ENCODE results near the gene LPAR2.
"Not testable (repeated sequence)": the region's sequence is repeated elsewhere in the genome, so short reads cannot be mapped to it uniquely, and the experiment has no call there.

Gene LPAR2

DNA sequence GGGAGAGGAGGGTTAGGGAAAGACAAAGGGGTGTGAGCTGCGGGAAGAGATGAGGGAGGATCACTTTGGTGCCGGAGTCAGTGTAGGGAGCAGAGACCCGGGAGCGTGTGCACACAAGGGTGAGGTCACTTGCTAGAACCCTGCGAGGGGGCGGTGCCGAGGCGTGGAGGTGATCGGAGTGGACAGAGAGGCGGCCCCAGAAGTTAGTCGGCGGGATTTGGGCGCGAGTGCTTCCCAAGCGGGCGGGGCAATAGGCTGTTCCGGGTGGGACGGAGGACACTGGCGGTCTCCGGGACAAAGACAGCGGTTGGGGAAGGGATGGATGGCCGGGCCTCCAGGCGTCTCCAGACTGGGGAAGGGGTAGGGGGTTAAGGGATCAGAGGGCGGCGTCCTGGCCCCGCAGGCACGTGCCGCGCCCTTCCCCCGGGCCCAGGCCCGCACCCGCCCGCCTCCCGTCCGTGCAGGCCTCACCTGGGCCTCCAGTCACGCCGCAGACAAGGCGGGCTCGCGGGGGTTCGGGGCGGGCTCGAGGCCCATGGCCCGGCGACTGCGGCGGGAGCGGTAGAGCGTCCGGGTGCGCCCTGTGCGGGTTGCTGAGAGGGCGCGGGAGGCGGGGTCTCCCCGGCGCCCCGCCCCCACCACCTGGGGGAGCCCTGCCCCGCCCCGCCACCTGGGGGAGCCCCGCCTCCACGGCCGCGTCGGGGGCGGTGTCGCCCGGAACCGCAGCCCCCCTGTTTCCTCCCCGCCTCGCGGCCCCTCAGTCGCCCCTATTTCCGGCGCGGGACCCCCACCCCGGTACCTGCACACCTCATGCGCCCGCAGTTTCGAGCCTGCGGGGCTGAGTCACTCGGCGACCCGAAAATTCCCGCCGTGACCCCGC lies at the start of gene LPAR2:
TSS of gene LPAR2 (minus strand) at position 600 of the 880 bp plus-strand sequence. CDS start 945 bp downstream, outside the sequence.
- TF ChIP-seq FOXM1 (IDR thresholded peaks at IDR 0.05; ENCODE audit: borderline replicate concordance) (no peak), ARNT (IDR thresholded peaks at IDR 0.05) (no peak), TARDBP (IDR thresholded peaks at IDR 0.05) (no peak), LEF1 (IDR thresholded peaks at IDR 0.05; ENCODE audit: borderline replicate concordance) (no peak), SUZ12 (IDR thresholded peaks at IDR 0.05) (no peak), CTBP1 (IDR thresholded peaks at IDR 0.05; ENCODE audit: borderline replicate concordance) (no peak), L3MBTL2 (conservative IDR thresholded peaks at IDR 0.05) (no peak), ZNF384 (IDR thresholded peaks at IDR 0.05) (no peak), NFRKB (IDR thresholded peaks at IDR 0.05) (no peak), SP1 (IDR thresholded peaks at IDR 0.05) (no peak), HDGF (IDR thresholded peaks at IDR 0.05; ENCODE audit: borderline replicate concordance) (no peak), BHLHE40 (IDR thresholded peaks at IDR 0.05; ENCODE audit: borderline replicate concordance) (no peak), ELF4 (IDR thresholded peaks at IDR 0.05) (no peak), FOXK2 (IDR thresholded peaks at IDR 0.05) (no peak), FOXA1 (IDR thresholded peaks at IDR 0.05) (no peak)
- TF ChIP-seq, protein P1, sequence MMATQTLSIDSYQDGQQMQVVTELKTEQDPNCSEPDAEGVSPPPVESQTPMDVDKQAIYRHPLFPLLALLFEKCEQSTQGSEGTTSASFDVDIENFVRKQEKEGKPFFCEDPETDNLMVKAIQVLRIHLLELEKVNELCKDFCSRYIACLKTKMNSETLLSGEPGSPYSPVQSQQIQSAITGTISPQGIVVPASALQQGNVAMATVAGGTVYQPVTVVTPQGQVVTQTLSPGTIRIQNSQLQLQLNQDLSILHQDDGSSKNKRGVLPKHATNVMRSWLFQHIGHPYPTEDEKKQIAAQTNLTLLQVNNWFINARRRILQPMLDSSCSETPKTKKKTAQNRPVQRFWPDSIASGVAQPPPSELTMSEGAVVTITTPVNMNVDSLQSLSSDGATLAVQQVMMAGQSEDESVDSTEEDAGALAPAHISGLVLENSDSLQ (IDR thresholded peaks at IDR 0.05), result no peak
- DNase-seq (ENCODE audit: extremely low spot score), result no peak
- ChIA-PET POLR2A (no interaction called here), CTCF (no interaction called here)

DNA sequence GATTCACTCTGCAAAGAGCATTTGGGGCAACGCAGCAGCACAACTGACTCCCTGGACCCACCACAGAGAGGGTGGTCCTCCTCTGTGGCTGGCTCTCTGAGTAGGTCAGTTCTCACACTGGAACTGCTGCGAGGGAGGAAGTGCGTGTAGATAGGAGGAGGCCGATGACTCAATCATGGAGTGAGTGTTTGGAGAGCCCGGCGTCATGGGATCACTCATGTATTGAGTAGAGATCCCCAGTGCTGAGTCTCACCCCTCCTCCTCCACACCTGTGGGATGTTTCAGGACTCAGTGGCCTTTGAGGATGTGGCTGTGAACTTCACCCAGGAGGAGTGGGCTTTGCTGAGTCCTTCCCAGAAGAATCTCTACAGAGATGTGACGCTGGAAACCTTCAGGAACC lies 49.6 kb upstream of the LPAR2 start:
- ChIA-PET POLR2A (no interaction called here), CTCF (no interaction called here)
- no peak for DNase-seq (ENCODE audit: extremely low spot score)
- no peak for TF ChIP-seq HDGF (IDR thresholded peaks at IDR 0.05; ENCODE audit: borderline replicate concordance)
- TF ChIP-seq SP1 (IDR thresholded peaks at IDR 0.05), result no peak
- no peak for TF ChIP-seq LEF1 (IDR thresholded peaks at IDR 0.05; ENCODE audit: borderline replicate concordance)

DNA sequence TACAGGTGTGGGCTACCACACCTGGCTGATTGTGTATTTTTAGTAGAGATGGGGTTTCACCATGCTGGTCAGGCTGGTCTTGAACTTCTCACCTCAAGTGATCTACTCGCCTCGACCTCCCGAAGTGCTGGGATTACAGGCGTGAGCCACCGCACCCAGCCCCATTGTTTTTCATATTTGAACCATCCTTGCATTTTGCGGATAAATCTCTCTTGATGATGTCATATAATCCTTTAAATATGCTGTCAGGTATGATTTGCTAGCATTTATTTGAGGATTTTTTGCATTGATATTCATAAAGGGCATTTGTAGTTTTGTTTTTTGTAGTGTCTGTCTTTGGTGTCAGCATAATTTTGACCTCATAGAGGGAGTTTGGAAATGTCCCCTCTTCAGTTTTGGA lies 46.3 kb upstream of the LPAR2 start:
- ChIA-PET CTCF (no interaction called here), POLR2A (no interaction called here)
- no peak for TF ChIP-seq FOXA1 (IDR thresholded peaks at IDR 0.05)
- no peak for TF ChIP-seq ARNT (IDR thresholded peaks at IDR 0.05)
- no peak for TF ChIP-seq FOXM1 (IDR thresholded peaks at IDR 0.05; ENCODE audit: borderline replicate concordance)
- TF ChIP-seq BHLHE40 (IDR thresholded peaks at IDR 0.05; ENCODE audit: borderline replicate concordance), result no peak
- TF ChIP-seq FOXK2 (IDR thresholded peaks at IDR 0.05), result no peak
- TF ChIP-seq TARDBP (IDR thresholded peaks at IDR 0.05), result no peak
- no peak for TF ChIP-seq L3MBTL2 (conservative IDR thresholded peaks at IDR 0.05)
- no peak for TF ChIP-seq CTBP1 (IDR thresholded peaks at IDR 0.05; ENCODE audit: borderline replicate concordance)
- no peak for DNase-seq (ENCODE audit: extremely low spot score)

DNA sequence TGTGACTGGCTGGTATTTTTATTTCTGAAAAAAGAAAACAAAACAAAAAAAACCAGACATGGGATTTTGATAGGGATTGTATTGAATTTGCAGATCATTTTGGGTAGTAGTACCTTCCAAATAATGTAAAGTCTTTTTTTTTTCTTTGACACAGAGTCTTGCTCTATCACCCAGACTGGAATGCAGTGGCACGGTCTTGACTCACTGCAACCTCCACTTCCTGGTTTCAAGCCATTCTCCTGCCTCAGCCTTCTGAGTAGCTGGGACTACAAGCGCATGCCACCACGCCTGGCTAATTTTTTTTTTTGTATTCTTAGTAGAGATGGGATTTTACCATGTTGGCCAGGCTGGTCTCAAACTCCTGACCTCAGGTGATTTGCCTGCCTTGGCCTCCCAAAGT lies 44.8 kb upstream of the LPAR2 start:
- DNase-seq (ENCODE audit: extremely low spot score), result no peak
- ChIA-PET POLR2A (no interaction called here), CTCF (no interaction called here)
- TF ChIP-seq HDGF (IDR thresholded peaks at IDR 0.05; ENCODE audit: borderline replicate concordance) (no peak), ELF4 (IDR thresholded peaks at IDR 0.05) (no peak), L3MBTL2 (conservative IDR thresholded peaks at IDR 0.05) (no peak), FOXK2 (IDR thresholded peaks at IDR 0.05) (no peak), NFRKB (IDR thresholded peaks at IDR 0.05) (no peak), ZNF384 (IDR thresholded peaks at IDR 0.05) (no peak)

DNA sequence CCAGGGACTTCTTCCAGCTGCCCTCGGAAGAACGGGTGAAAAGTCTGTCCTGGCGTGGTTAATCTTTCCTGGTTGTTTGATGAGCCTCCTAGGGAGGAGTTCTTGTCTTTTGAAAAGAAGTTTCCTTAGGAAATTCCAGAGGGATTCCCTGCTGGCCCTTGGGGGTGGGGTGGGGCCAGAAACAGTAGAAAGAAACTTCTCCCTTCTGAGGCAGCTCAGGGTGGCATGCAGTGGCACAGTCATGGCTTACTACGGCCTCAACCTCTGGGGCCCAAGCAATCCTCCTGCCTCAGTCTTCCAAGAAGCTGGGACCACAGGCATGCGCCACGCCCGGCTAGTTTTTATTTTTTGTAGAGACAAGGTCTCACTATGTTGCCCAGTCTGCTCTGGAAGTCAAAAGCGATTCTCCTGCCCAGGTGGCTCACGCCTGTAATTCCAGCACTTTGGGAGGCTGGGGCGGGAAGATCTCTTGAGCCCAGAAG lies 42.1 kb upstream of the LPAR2 start:
- POLR2A ChIA-PET, result interaction anchor here (2.7 kb wide), 1 partner anchor 106 kb away, joined by 13 read pairs; no protein-coding TSS in a partner anchor
- CTCF ChIA-PET, result no interaction called here
- DNase-seq (ENCODE audit: extremely low spot score), result no peak
- TF ChIP-seq BHLHE40 (IDR thresholded peaks at IDR 0.05; ENCODE audit: borderline replicate concordance), result no peak
- no peak for TF ChIP-seq L3MBTL2 (conservative IDR thresholded peaks at IDR 0.05)
- TF ChIP-seq LEF1 (IDR thresholded peaks at IDR 0.05; ENCODE audit: borderline replicate concordance), result no peak
- TF ChIP-seq FOXA1 (IDR thresholded peaks at IDR 0.05), result no peak
- TF ChIP-seq ARNT (IDR thresholded peaks at IDR 0.05), result no peak
- no peak for TF ChIP-seq TARDBP (IDR thresholded peaks at IDR 0.05)
- TF ChIP-seq FOXM1 (IDR thresholded peaks at IDR 0.05; ENCODE audit: borderline replicate concordance), result no peak
- TF ChIP-seq SUZ12 (IDR thresholded peaks at IDR 0.05), result no peak
- no peak for TF ChIP-seq HDGF (IDR thresholded peaks at IDR 0.05; ENCODE audit: borderline replicate concordance)
- TF ChIP-seq ZNF384 (IDR thresholded peaks at IDR 0.05), result no peak
- no peak for TF ChIP-seq FOXK2 (IDR thresholded peaks at IDR 0.05)
- TF ChIP-seq, protein P1 (IDR thresholded peaks at IDR 0.05), result no peak
- TF ChIP-seq SP1 (IDR thresholded peaks at IDR 0.05), result no peak
- no peak for TF ChIP-seq CTBP1 (IDR thresholded peaks at IDR 0.05; ENCODE audit: borderline replicate concordance)
- TF ChIP-seq NFRKB (IDR thresholded peaks at IDR 0.05), result no peak

DNA sequence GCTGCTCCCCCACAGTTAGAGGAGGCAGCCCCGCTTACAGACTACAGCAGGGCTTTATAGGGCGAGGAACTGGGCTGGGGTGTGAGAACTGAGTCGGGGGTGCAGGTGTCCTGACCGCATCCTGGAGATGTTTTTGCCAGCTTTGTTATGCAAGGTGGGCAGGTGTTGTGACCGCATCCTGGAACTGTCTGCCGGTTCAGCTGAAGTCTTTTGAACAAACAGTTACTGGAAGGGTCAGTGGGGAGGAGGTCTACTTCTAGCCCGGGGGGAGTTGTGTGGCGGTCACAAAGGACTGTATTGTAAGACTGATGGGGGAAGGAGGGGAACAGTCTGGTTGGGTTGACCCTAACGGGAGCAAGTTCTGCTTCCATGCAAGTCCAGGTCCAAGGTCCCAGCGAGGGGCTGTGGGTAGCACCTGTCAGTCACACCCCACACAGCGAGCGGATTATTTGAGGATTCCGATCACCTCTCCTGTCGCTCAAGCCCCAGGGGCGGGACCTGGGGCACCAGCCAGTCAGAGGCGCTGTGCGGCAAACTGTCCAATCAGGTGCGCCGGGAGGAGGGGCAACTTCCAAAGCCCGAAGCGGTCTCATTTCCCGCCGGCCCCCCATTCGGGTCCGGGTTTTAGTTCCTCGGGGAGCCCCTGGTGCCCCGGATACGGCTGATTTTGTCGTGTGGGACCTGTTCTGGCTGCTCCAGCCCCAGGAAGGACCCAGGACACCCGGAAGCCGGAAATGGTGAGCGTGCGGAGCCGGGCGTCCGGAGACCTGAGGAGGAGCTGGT lies 40.4 kb upstream of the LPAR2 start, which contains the start of gene ZNF101:
TSS of gene ZNF101 (plus strand) at position 610 of the 783 bp plus-strand sequence. CDS start at position 735, 125 bp downstream.
- peak; percentile 89 for DNase-seq (ENCODE audit: extremely low spot score)
- TF ChIP-seq ELF4 (IDR thresholded peaks at IDR 0.05) (0 out of 2 replicates have a peak, but pooled peaks have one; percentile 27), NFRKB (IDR thresholded peaks at IDR 0.05) (no peak), L3MBTL2 (conservative IDR thresholded peaks at IDR 0.05) (peak; percentile 77)
- TF ChIP-seq, protein P1 (IDR thresholded peaks at IDR 0.05), result peak; percentile 98
- ChIA-PET CTCF (no interaction called here), POLR2A (interaction anchor here (0.7 to 2.7 kb wide), 3 partner anchors 64 to 1660 kb away, joined by 3 to 13 read pairs (median 3); partner anchors contain the start of gene ZNF14)

DNA sequence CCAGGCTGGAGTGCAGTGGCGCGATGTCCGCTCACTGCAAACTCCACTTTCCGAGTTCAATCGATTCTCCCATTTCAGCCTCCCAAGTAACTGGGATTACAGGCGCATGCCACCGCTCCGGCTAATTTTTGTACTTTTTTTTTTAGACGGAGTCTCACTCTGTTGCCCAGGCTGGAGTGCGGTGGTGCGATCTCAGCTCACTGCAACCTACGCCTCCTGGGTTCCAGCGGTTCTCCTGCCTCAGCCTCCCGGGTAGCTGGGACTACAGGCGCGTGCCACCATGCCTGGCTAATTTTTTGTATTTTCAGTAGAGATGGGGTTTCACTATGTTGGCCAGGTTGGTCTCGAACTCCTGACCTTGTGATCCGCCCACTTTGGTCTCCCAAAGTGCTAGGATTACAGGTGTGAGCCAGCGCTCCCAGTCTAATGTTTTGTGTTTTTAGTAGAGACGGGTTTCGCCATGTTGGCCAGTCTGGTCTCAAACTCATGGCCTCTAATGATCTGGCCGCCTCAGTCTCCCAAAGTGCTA lies 37.5 kb upstream of the LPAR2 start:
- POLR2A ChIA-PET; DNase-seq (ENCODE audit: extremely low spot score); CTCF ChIA-PET: not testable (repeated sequence)

Data from HEK293T (cell line).